Activated T-cell treated with anti-CD3 and anti-CD28 coated beads, Interleukin-2, amount 50 U/mL, for 72 hours (primary cell): Measurements from ENCODE around the gene IL24. TPM values are rescaled to one million over a fixed set of nuclear protein-coding genes. Genes with fewer than 3 reads are reported as not detected.
A peak's percentile ranks its signal among the peaks of the same experiment; 100 is the strongest.

Experiments used
- ATAC-seq, 2 donors: fragments of 150-1000 bp; cut with Tn5 transposase; replicated peaks in 1 of 2; 2 replicates each; pipeline ENCODE4 v1.10.0; 2021; ENCODE audit warnings: moderate library complexity in 2 of 2, mild to moderate bottlenecking in 1 of 2
- DNase-seq, 2 donors: peaks; one replicate each; pipeline ENCODE4 v3.0.0; 2021 to 2022; ENCODE audit warnings: mixed read lengths in 1 of 2
- H3K27ac Mint-ChIP-seq: one replicate; pipeline ENCODE4 v1.8.0; 2022; ENCODE audit warnings: mild to moderate bottlenecking, moderate library complexity, mixed read lengths
- H3K27me3 Mint-ChIP-seq: one replicate; pipeline ENCODE4 v1.8.0; 2022; ENCODE audit warnings: low read depth, mixed read lengths
- H3K36me3 Mint-ChIP-seq, 2 donors: one replicate each; pipeline ENCODE4 v1.8.0; 2022; ENCODE audit warnings: mixed read lengths in 2 of 2, mild to moderate bottlenecking in 1 of 2; ENCODE audit not compliant: insufficient read depth in 2 of 2
- H3K4me1 Mint-ChIP-seq: one replicate; pipeline ENCODE4 v1.8.0; 2022; ENCODE audit warnings: low read depth, mixed read lengths
- H3K4me3 Mint-ChIP-seq, 2 donors: one replicate each; pipeline ENCODE4 v1.8.0; 2022; ENCODE audit warnings: mild to moderate bottlenecking in 2 of 2, mixed read lengths in 2 of 2, moderate library complexity in 2 of 2
- H3K9me3 Mint-ChIP-seq, 2 donors: one replicate each; pipeline ENCODE4 v1.8.0; 2022; ENCODE audit warnings: mixed read lengths in 2 of 2
- total RNA-seq, 2 donors: library from RNA; stranded (reverse); gene quantifications; one replicate each; pipeline ENCODE4 v1.2.3, GENCODE V29; 2022

Gene IL24
- total RNA-seq, 2 donors from 2014 or later = 3.9 to 5.2 TPM

DNA sequence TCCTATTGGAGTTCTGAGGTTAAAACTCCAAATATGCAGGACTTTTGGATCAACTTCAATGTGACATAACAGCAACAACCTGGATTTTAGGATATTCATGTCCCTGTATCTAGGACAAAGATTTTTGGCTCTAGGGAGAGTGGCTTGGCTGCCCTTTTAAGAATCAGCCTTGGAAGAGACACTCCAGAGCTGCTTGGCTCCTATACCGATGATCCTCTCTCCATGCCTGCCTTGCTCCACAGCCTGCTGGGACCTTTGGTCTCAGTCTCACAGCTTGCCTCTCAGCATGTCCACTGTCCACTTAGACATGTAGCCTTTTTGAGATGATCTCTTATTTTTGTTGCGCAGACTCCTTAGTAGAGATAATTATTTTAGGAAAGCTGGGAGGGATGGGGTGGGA, 29.0 kb downstream of the IL24 start:
- DNase-seq = no peak
- no peaks in the 10 kb centered on the region for H3K9me3 Mint-ChIP-seq
- H3K27ac Mint-ChIP-seq = no peak overlapping the region
- no peaks in the 10 kb centered on the region for H3K36me3 Mint-ChIP-seq
- no peak overlapping the region for H3K4me3 Mint-ChIP-seq
- peaks cover 37% of the 10 kb centered on the region for H3K4me1 Mint-ChIP-seq
- no peak for ATAC-seq
- no peaks in the 10 kb centered on the region for H3K27me3 Mint-ChIP-seq

DNA sequence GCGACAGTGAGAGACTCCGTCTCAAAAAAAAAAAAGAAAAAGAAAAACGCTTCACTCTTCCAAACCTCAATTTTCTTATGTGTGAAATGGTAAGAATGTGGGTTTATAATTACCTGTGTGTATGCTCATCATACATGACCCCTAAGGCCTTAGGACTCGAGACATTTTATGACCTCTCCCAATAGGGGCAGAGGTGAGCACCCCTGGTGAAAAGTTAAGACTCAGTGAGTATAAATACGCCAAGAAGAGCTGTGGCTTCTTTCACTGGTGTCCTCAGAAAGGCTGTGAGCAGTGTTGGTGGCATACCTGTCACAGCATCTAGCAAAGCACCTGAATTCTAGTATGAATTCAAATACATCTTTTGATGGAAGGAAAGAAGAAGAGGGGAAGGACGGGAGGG, 32.3 kb downstream of the IL24 start:
- H3K27ac Mint-ChIP-seq = peak overlapping the region; percentile 80
- peak overlapping the region; percentile 78 to 81 for H3K4me3 Mint-ChIP-seq
- ATAC-seq (no peak), DNase-seq (no peak)
- no peaks in the 10 kb centered on the region for H3K27me3 Mint-ChIP-seq
- H3K9me3 Mint-ChIP-seq = no peaks in the 10 kb centered on the region
- peaks cover 56% of the 10 kb centered on the region for H3K4me1 Mint-ChIP-seq
- no peaks in the 10 kb centered on the region for H3K36me3 Mint-ChIP-seq

DNA sequence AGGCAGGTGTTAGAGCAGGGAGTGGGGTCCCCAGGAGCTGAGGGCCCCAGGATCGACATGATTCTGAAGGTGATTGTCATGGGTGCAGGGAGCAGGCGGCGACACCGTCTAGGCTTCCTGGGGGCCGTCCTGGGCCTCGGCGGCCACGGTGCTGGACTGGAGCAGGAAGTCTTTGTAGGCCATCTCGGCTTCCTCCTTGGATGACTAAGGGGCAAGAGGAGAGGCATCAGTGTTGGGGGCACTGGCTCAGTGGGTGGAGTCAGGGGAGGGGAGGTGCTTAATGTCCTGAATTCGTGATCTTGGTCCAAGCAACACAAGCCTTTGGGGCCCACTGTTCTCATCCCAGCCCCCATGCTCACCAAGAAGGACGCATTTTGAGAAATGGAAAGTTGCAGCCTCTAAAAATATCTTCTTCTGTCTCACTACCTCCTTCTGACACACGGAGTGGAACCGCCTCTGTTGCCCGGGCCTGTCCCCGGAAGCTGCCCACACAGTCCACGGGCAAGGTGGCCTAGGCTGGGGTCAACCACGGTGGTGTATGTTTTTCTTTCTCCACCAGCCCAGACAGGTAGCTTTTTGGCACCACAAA, 33.1 kb downstream of the IL24 start:
- DNase-seq (peak; percentile 61 to 65), ATAC-seq (peak; percentile 71 to 74)
- H3K4me1 Mint-ChIP-seq = peaks cover 56% of the 10 kb centered on the region
- no peaks in the 10 kb centered on the region for H3K36me3 Mint-ChIP-seq
- peak overlapping the region; percentile 56 for H3K27ac Mint-ChIP-seq
- no peaks in the 10 kb centered on the region for H3K27me3 Mint-ChIP-seq
- H3K9me3 Mint-ChIP-seq = no peaks in the 10 kb centered on the region
- H3K4me3 Mint-ChIP-seq = peak overlapping the region; percentile 78 to 81

DNA sequence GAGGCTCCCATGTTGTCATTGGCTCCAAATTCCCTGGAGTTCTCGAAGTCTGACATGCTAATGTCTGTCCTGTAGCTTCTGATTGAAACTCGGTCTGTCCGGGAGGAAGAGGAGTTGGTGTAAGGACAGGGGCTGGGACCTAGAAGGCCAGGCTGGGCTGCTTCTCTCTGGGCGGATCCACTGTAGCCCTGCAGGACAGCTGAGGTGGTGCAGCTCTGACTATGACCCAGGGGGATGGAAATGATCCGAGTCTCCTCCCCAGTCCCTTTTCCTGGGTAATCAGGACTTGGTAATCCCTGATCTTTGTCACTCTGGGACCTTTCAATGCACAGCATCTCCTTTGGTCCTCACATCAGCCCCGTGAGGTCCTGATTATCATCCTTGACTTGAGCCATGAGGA, 34.5 kb downstream of the IL24 start:
- ATAC-seq (no peak), DNase-seq (no peak)
- H3K4me3 Mint-ChIP-seq = no peak overlapping the region
- peaks cover 52% of the 10 kb centered on the region for H3K4me1 Mint-ChIP-seq
- no peak overlapping the region for H3K27ac Mint-ChIP-seq
- H3K9me3 Mint-ChIP-seq = no peaks in the 10 kb centered on the region
- no peaks in the 10 kb centered on the region for H3K27me3 Mint-ChIP-seq
- no peaks in the 10 kb centered on the region for H3K36me3 Mint-ChIP-seq

DNA sequence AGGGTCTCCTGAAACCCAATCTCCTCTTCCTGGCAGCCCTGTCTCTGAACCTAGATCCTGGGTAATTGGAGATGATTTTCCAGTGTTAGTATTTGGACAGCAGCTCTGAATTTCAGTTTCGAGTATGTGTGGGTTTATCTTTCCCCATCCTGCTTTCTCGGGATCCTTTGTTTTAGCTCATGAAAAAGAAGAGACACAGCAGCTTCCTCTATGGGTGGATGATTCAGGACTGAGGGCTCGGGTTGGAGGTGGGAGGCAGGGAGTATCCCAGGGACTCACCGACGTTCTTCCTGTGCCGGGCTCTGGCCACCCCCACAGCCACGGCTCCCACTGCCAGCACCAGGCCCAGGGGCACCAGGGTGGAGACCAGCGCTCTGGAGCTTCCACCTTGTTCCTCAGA, 34.9 kb downstream of the IL24 start:
- ATAC-seq (no peak), DNase-seq (no peak)
- Mint-ChIP-seq H3K27me3 (no peaks in the 10 kb centered on the region), H3K4me3 (no peak overlapping the region), H3K9me3 (no peaks in the 10 kb centered on the region), H3K27ac (no peak overlapping the region), H3K4me1 (peaks cover 52% of the 10 kb centered on the region), H3K36me3 (no peaks in the 10 kb centered on the region)

DNA sequence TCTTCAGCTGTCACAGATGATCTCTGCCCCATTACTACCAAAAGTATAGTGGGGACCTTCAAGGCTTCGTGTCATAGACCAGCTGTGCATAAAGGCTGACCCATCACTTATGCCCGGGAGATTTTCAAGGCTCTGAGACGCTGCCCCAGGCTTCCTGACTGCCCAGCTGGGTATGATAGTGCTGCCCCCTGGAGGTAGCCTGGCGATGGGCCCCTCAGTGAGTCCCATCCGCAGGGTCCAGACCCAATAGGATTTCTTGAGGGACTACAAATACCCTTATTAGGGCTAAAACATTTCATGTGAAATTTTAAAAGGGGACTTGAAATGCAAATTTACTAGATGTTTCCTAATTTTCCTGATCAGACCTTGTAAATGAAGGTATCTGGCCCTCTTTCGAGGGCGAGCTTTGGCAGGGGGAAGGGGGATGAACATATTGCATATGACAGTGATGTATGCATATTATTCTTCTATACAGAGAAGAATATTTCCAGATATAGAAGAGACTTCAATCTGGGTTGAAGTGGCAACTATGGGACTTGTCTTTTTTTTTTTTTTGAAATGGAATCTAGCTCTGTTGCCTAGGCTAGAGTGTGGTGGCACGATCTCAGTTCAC, 36.2 kb downstream of the IL24 start:
- Mint-ChIP-seq H3K27ac (no peak overlapping the region), H3K4me3 (no peak overlapping the region), H3K36me3 (no peaks in the 10 kb centered on the region), H3K4me1 (peaks cover 42% of the 10 kb centered on the region), H3K9me3 (no peaks in the 10 kb centered on the region), H3K27me3 (no peaks in the 10 kb centered on the region)
- ATAC-seq (peak; percentile 54), DNase-seq (peak; percentile 76 to 82)

DNA sequence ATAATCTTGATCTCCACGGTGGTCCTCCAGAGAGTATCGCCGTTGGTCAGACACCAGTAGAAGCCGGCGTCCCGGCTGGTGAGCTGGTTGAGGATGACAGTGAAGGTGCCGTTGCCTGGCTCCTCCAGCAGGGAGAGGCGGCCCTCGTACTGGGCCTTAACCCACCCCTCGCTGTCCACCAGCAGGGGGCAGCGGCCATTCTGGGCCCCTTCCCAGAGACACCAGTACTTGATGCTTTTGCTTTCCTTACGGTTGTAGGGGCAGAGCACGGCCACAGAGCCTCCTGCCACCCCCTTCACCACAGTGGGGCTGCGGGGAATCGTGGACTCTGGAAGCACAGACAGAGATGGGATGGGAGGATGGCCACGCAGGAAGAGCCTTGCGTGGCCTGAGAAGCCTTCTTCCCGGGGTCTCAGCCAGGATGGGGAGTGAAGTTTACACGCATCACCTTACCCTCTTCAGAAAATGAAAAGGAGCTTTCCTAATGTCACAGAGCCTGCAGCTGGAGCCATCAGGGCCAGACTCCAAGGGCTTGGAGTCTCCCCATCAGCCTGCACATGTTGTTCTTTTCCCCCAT, 38.3 kb downstream of the IL24 start:
- Mint-ChIP-seq H3K4me3 (no peak overlapping the region), H3K27me3 (no peaks in the 10 kb centered on the region), H3K27ac (no peak overlapping the region), H3K4me1 (peaks cover 30% of the 10 kb centered on the region), H3K9me3 (no peaks in the 10 kb centered on the region), H3K36me3 (no peaks in the 10 kb centered on the region)
- DNase-seq (peak; percentile 69 to 70), ATAC-seq (peak; percentile 63 to 76)

DNA sequence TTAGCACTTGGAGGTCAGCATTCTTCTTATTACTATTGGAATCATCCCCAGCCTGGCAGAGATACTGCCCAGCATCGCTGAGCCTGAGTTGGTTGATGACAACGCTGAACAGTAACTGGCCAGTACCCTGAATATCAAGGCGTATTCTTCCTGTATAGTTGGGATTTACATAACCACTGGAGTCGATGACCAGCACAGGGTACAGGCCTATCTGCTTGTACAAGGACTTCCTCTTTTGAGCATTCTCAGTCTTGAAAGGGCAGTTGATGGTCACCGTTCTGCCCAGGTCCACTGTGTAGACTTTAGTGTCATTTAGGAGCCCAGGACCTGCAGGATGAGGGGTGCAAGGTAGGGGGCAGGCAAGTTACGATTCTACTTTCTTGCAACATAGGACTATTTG, 40.2 kb downstream of the IL24 start:
- ATAC-seq (no peak), DNase-seq (no peak)
- Mint-ChIP-seq H3K27me3 (no peaks in the 10 kb centered on the region), H3K36me3 (no peaks in the 10 kb centered on the region), H3K27ac (no peak overlapping the region), H3K4me1 (peaks cover 11% of the 10 kb centered on the region), H3K9me3 (no peaks in the 10 kb centered on the region), H3K4me3 (no peak overlapping the region)

DNA sequence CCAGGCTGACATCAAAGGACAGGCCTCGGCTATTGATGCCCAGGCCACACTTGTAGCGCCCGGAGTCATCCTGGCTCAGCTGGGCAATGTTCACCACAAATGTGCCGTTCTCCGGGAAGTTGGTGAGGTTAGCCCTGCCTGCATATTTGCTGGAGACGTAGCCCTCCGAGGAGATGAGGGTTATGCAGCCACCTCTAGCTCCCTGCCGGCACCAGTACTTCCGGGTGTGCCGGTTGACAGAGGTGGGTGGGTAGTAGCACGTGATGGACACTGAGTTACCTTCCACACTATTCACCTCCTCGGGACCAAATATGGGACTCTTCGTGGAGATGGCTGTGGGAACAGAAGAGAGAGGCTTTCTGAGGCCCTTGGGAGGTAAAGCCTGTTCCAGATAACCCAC, 41.9 kb downstream of the IL24 start:
- Mint-ChIP-seq H3K36me3 (no peaks in the 10 kb centered on the region), H3K4me3 (no peak overlapping the region), H3K4me1 (no peaks in the 10 kb centered on the region), H3K27ac (no peak overlapping the region), H3K27me3 (no peaks in the 10 kb centered on the region), H3K9me3 (no peaks in the 10 kb centered on the region)
- DNase-seq = no peak
- ATAC-seq = no peak

DNA sequence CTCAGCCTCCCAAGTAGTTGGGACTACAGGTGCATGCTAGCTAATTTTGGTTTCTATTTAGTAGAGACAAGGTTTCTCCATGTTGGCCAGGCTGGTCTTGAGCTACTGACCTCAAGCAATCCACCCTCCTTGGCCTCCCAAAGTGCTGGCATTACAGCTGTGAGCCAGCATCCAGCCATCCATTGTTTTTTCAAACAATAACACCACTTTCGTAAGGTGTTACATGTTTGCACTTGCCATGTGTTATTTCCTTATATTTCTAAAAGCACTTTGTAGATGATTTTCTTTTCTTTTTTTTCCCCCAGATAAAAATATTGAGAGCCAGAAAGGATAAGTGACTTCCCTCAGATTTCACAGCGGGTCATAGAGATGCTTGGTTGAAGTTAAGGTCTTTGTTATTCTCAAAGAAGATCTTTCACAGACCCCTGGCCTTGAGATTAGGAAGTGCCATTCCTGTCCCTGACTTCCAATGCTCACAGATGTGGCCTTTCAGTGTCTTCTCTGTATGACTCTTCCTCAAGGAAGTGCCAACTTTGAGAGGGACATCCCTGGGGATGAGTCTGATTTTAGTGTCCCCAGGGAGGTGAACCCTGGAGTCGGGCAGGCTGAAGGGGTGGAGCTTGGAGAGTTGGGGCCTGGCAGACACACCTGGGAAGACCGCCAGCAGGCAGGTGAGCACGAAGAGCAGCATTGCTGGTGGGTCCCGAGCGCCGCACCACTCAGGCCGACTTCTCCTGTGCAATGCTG, 42.8 kb downstream of the IL24 start:
- DNase-seq = no peak
- Mint-ChIP-seq H3K27me3 (no peaks in the 10 kb centered on the region), H3K4me1 (no peaks in the 10 kb centered on the region), H3K4me3 (no peak overlapping the region), H3K9me3 (no peaks in the 10 kb centered on the region), H3K36me3 (no peaks in the 10 kb centered on the region), H3K27ac (no peak overlapping the region)
- ATAC-seq = no peak

DNA sequence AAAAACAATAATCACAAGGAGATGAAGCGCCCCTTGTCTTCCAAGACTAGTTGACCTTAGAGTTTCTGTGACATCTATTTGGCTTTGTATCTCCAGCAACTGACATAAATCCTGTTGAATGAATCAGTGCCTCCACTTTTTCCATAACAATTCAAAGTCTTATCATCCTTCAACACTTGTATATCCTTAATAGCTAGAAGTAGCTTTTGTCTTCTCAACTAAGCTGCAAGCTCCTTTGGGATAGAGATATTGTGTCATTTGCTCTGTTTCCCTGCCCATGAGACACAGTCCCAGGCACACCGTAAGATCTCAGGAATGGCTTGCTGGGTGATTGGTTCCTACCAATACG, 43.3 kb downstream of the IL24 start:
- H3K4me3 Mint-ChIP-seq = no peak overlapping the region
- no peak overlapping the region for H3K27ac Mint-ChIP-seq
- no peaks in the 10 kb centered on the region for H3K27me3 Mint-ChIP-seq
- DNase-seq (no peak), ATAC-seq (no peak)
- H3K4me1 Mint-ChIP-seq = no peaks in the 10 kb centered on the region
- no peaks in the 10 kb centered on the region for H3K9me3 Mint-ChIP-seq
- no peaks in the 10 kb centered on the region for H3K36me3 Mint-ChIP-seq

DNA sequence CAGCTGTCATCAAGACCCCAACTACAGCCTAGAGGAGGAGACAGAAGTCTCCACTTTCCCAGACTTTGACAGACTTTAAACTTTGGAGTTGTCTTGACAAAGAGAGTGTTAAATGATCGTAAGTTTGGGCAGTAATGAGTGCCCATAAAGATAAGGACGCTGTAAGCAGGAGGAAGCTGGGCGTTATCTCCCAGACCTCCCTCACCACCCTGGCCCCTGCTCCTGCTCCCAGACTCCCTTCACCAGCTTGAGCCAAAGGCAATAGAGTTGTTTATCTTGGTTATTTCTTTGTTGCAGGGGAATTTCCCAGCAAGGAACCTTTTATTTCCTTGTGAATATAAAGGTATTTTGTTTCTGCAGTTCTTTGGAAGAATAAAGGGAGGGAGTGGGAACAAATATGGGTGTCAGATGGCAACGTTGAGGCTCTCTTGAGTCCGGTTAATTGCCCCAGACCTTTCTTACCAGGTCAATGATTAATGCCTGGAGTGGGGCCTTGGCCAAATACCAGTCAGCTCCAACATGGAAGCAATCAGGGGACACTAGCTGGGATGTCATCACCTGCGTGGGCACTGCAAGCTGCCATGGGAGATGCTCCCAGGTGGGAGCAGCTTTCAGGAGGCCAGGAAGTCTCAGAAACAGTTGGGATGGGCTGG, 44.6 kb downstream of the IL24 start:
- no peak overlapping the region for H3K4me3 Mint-ChIP-seq

DNA sequence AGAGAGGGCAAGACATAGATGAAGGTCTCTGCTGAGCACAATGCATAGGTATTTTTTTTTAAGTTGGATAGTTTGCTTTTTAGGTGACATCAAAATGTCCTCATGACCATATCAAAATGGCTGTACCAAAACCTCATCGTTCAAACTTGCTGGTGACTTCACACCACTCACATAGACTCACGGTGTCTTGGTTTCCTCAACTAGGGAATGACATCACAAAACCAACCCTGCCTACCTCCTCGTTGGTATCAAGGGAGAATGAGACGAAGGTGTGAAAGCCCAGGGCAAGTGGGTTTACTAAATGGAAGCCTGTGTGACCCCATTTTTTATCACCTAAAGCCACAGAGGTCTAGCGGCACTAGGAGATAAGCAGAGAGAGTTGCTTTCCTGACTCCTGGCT, 47.5 kb downstream of the IL24 start:
- peaks cover 9% of the 10 kb centered on the region for H3K27me3 Mint-ChIP-seq
- H3K9me3 Mint-ChIP-seq = no peaks in the 10 kb centered on the region
- no peak overlapping the region for H3K4me3 Mint-ChIP-seq
- no peaks in the 10 kb centered on the region for H3K36me3 Mint-ChIP-seq
- ATAC-seq = no peak
- no peak overlapping the region for H3K27ac Mint-ChIP-seq
- H3K4me1 Mint-ChIP-seq = no peaks in the 10 kb centered on the region
- no peak for DNase-seq

More for the DNA sequence above, 44.6 kb downstream of the IL24 start:
- no peaks in the 10 kb centered on the region for H3K4me1 Mint-ChIP-seq
- ATAC-seq = no peak
- no peak for DNase-seq
- no peak overlapping the region for H3K27ac Mint-ChIP-seq
- no peaks in the 10 kb centered on the region for H3K9me3 Mint-ChIP-seq
- peaks cover 9% of the 10 kb centered on the region for H3K27me3 Mint-ChIP-seq
- no peaks in the 10 kb centered on the region for H3K36me3 Mint-ChIP-seq
